BJ (cell line): ENCODE results near the gene NARS2. TPM values are rescaled to one million over a fixed set of nuclear protein-coding genes. Genes with fewer than 3 reads are reported as not detected.

Source experiments
- CTCF ChIA-PET: fragments of 350-600 bp; formaldehyde crosslinking; extraction: SDS; loops from one replicate; lab custom pipeline; 2021; ENCODE audit warnings: antibody characterized with exemption, inconsistent platforms; lab: Yijun Ruan, JAX
- POLR2A ChIA-PET: fragments of 300-600 bp; sonication (Branson Sonifier 250); formaldehyde crosslinking; extraction: SDS; loops from one replicate; lab custom pipeline; 2021; ENCODE audit warnings: antibody characterized with exemption; lab: Charles Lee
- DNase-seq: peaks from one replicate; pipeline ENCODE4 v3.0.0-alpha.2; 2011; ENCODE audit warnings: low read depth
- H3K27me3 ChIP-seq: 2 replicates; pipeline ENCODE4 v1.6.0; 2011; ENCODE audit warnings: low read length; ENCODE audit not compliant: control insufficient read depth, insufficient read depth
- H3K36me3 ChIP-seq: 2 replicates; pipeline ENCODE4 v1.5.1; 2011; ENCODE audit warnings: low read length; ENCODE audit not compliant: control insufficient read depth, insufficient read depth
- H3K4me3 ChIP-seq: 2 replicates; pipeline ENCODE4 v1.5.1; 2011; ENCODE audit warnings: low read depth, mild to moderate bottlenecking, control low read depth, low read length
- polyA plus RNA-seq: library from polyadenylated mRNA; depleted of rRNA; stranded (reverse); fragments of >200 nt; gene quantifications from 2 replicates; pipeline ENCODE4 v1.2.3, GENCODE V29; 2011
- TF ChIP-seq, protein P1 (sequence below): IDR thresholded peaks from 2 replicates; pipeline ENCODE4 v1.5.1; 2011; ENCODE audit warnings: low read depth, mild to moderate bottlenecking, control low read depth, inconsistent platforms, low read length, moderate library complexity; ENCODE audit not compliant: insufficient read depth

Gene NARS2
- polyA plus RNA-seq, 1 experiment, result 5.9 TPM

DNA sequence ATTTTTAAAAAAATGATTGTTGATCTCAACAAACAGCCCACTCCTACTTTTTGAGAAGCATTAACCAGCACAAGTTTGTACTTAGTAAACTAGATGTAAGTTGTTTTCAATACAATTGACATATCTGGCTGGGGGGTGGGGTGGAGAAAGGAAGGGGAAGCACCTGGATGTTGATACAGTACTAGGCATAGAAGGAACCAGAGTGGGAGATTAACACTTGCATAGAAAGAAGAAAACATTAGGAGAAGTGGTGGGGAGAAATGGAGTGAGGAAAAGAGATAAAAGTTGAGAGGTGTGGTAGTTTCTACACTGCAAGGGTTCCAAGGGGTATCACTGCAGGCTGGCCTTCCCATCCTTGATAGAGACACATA is 146.4 kb downstream of the NARS2 start:
- TF ChIP-seq, protein P1, sequence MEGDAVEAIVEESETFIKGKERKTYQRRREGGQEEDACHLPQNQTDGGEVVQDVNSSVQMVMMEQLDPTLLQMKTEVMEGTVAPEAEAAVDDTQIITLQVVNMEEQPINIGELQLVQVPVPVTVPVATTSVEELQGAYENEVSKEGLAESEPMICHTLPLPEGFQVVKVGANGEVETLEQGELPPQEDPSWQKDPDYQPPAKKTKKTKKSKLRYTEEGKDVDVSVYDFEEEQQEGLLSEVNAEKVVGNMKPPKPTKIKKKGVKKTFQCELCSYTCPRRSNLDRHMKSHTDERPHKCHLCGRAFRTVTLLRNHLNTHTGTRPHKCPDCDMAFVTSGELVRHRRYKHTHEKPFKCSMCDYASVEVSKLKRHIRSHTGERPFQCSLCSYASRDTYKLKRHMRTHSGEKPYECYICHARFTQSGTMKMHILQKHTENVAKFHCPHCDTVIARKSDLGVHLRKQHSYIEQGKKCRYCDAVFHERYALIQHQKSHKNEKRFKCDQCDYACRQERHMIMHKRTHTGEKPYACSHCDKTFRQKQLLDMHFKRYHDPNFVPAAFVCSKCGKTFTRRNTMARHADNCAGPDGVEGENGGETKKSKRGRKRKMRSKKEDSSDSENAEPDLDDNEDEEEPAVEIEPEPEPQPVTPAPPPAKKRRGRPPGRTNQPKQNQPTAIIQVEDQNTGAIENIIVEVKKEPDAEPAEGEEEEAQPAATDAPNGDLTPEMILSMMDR, result no peak
- Histone ChIP-seq H3K27me3 (no peaks in the 10 kb centered on the region), H3K4me3 (no peak overlapping the region), H3K36me3 (no peaks in the 10 kb centered on the region)
- DNase-seq, result no peak
- ChIA-PET POLR2A (no interaction called here), CTCF (interaction anchor here (0.8 to 1.9 kb wide), 2 partner anchors 11 to 136 kb away, joined by 3 to 8 read pairs; partner anchors contain the start of gene GAB2)

DNA sequence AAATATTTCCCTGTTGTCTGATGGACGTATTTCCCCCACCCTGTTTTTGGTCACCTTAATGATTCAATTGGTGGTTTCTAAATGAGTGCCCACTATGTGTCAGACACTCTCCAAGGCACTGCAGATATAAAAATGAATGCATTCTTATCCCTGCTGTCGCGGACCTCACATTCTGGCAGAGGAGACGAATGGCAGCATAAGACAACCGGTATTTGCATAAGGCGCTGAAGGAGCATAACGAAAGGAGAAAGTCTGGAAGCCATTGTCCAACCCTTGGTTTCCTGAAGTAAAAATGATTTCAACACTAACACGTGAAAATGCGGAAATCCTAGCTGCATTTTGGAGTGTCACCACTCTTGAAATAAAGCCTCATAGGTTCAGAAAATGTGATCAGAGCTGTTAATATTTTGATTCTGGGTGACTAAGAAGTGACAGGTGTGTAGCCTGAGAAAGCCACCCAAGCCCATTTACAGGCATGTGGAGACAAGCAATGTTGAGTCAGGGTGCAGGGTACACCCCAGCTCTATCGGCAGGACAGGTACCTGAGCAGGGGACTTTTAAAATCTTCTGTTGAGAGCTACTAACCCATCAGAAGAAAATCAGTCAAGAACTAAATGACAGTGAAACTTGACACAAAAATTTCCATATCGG is 146.9 kb downstream of the NARS2 start:
- H3K4me3 ChIP-seq, result no peak overlapping the region
- ChIA-PET POLR2A (no interaction called here), CTCF (interaction anchor here (1.9 kb wide), 1 partner anchor 10 kb away, joined by 8 read pairs; the partner anchor contains the start of gene GAB2)
- no peaks in the 10 kb centered on the region for H3K36me3 ChIP-seq
- H3K27me3 ChIP-seq, result no peaks in the 10 kb centered on the region
- no peak for DNase-seq
- TF ChIP-seq, protein P1, result no peak

GRCh38 chr11:78426845-78427244 is 147.8 kb downstream of the NARS2 start:
- DNase-seq, result no peak
- H3K36me3 ChIP-seq, result no peaks in the 10 kb centered on the region
- POLR2A ChIA-PET, result no interaction called here
- TF ChIP-seq, protein P1, result no peak
- H3K4me3 ChIP-seq, result no peak overlapping the region
- no peaks in the 10 kb centered on the region for H3K27me3 ChIP-seq
- CTCF ChIA-PET, result interaction anchor here (1.9 kb wide), 1 partner anchor 9 kb away, joined by 8 read pairs; the partner anchor contains the start of gene GAB2

- TF ChIP-seq, protein P1, result no peak
- CTCF ChIA-PET, result interaction anchor here (1.8 to 2.1 kb wide), 2 partner anchors 139 to 197 kb away, joined by 5 to 8 read pairs; no protein-coding TSS in a partner anchor
- Histone ChIP-seq H3K4me3 (no peak overlapping the region), H3K36me3 (no peaks in the 10 kb centered on the region), H3K27me3 (no peaks in the 10 kb centered on the region)
- DNase-seq, result no peak
- POLR2A ChIA-PET, result no interaction called here
Measured at GRCh38 chr11:78425399-78426070, 149.1 kb downstream of the NARS2 start.

DNA sequence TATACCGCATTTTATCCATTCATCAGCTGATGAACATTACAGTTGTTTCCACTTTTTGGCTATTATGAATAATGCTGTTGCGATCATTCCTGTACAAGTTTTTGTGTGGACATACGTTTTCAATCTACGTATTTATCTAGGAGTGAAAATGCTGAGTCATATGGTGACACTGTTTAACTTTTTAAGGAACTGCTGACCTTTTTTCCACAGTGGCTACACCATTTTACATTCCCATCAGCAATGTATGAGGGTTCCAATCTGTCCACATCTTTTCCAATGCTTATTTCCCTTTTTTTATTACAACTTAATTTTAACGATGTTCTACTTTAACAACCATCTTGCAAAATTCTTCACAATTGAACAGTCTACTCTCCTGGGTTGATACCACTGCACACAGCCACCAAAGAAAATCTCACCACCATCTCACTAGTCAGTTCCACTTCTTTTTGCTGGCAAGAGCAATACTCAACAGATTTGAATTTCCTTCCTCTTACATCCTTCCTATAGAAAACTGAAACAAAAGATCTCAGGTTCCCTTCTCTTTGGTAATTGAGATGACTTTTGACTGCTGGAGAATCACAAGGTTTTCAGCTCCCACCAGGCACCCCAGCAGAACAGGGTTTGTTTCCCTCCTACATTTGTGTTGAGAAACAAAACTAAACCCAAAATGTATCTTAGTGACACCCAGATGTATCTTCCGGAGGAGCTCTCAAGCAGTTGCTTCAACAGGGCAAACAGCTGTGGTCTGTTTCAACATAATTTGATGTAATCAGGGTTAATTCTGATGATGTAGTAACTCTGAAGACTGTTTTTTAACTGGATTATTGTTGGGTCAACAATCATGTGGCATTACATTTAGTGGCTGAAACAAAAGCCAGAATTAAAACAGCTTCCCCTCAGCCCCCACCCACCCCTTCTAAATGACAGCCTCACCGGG is 150.1 kb downstream of the NARS2 start:
- Histone ChIP-seq H3K36me3 (no peaks in the 10 kb centered on the region), H3K4me3 (no peak overlapping the region), H3K27me3 (no peaks in the 10 kb centered on the region)
- CTCF ChIA-PET, result interaction anchor here (0.7 to 2.1 kb wide), 3 partner anchors 140 to 361 kb away, joined by 3 to 8 read pairs (median 5); partner anchors contain the start of gene THRSP
- DNase-seq, result no peak
- TF ChIP-seq, protein P1, result no peak
- POLR2A ChIA-PET, result no interaction called here
